Activated CD4-positive, alpha-beta memory T cell treated with anti-CD3 and anti-CD28 coated beads, Interleukin-2, amount 10 ng/mL, durations not matched to agents 7 days and 5 days (primary cell): Measurements from ENCODE around the gene CDKL4. TPM values are rescaled to one million over a fixed set of nuclear protein-coding genes. Genes with fewer than 3 reads are reported as not detected.
A peak's percentile ranks its signal among the peaks of the same experiment; 100 is the strongest.
"Not testable (repeated sequence)": the region's sequence is repeated elsewhere in the genome, so short reads cannot be mapped to it uniquely, and the experiment has no call there.

Source experiments
- CTCF ChIA-PET: fragments of 350-600 bp; sonication (Branson Sonifier 250); formaldehyde crosslinking; loops from one replicate; lab custom pipeline; 2021; ENCODE audit warnings: antibody characterized with exemption, inconsistent platforms; lab: Charles Lee
- POLR2A ChIA-PET: fragments of 350-600 bp; sonication (Branson Sonifier 250); formaldehyde crosslinking; loops from one replicate; lab custom pipeline; 2021; ENCODE audit warnings: antibody characterized with exemption; lab: Charles Lee
- DNase-seq: peaks from one replicate; pipeline ENCODE4 v3.0.0-alpha.2; 2020
- H3K27ac Mint-ChIP-seq: one replicate; pipeline ENCODE4 v1.8.0; 2021; ENCODE audit warnings: mild to moderate bottlenecking, mixed read lengths
- H3K27me3 Mint-ChIP-seq: one replicate; pipeline ENCODE4 v1.8.0; 2021; ENCODE audit warnings: mixed read lengths
- H3K36me3 Mint-ChIP-seq: one replicate; pipeline ENCODE4 v1.8.0; 2021; ENCODE audit warnings: low read depth, mixed read lengths
- H3K4me1 Mint-ChIP-seq: one replicate; pipeline ENCODE4 v1.8.0; 2021; ENCODE audit warnings: mixed read lengths
- H3K4me3 Mint-ChIP-seq: one replicate; pipeline ENCODE4 v1.8.0; 2021; ENCODE audit warnings: mild to moderate bottlenecking, mixed read lengths
- H3K9me3 Mint-ChIP-seq: one replicate; pipeline ENCODE4 v1.8.0; 2021; ENCODE audit warnings: mixed read lengths
- total RNA-seq, 2 experiments: library from RNA; stranded (reverse); gene quantifications; one replicate each; pipeline ENCODE4 v1.2.3, GENCODE V29; 2021

The CDKL4 gene
- total RNA-seq, 2 experiments from 2014 or later: 0.25 TPM; not detected in 1

DNA sequence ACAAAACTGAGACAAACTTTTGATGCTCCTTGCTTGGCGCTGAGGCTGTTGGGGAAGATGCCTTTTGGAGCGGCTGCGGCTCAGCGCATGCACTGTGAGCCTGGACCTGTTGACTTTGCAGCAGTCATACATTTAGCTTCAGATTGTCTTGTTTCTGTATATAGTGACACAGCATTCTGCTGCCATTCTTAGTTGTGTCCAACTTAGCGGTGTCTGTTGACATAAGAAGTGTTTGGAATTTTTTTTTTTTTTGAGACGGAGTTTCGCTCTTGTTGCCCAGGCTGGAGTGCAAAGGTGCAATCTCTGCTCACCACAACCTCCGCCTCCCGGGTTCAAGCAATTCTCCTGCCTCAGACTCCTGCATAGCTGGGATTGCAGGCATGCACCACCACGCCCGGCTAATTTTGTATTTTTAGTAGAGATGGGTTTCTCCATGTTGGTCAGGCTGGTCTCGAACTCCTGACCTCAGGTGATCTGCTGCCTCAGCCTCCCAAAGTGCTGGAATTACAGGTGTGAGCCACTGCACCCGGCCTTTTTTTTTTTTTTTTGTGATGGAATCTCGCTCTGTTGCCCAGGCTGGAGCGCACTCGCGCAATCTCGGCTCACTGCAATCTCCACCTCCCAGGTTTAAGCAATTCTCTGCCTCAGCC lies 105.5 kb downstream of the CDKL4 start:
- not testable (repeated sequence) for H3K4me3 Mint-ChIP-seq, H3K27me3 Mint-ChIP-seq, DNase-seq, H3K9me3 Mint-ChIP-seq, H3K36me3 Mint-ChIP-seq
- peaks cover 84% of the 10 kb centered on the region for H3K4me1 Mint-ChIP-seq
- ChIA-PET CTCF (interaction anchor here (1.2 to 2.6 kb wide), 2 partner anchors 14 to 80 kb away, joined by 4 to 14 read pairs; no protein-coding TSS in a partner anchor), POLR2A (interaction anchor here (3.2 to 16.3 kb wide), 3 partner anchors 15 to 90 kb away, joined by 22 to 770 read pairs (median 238); partner anchors contain the start of gene SOS1)
- H3K27ac Mint-ChIP-seq: peak overlapping the region; percentile 93

DNA sequence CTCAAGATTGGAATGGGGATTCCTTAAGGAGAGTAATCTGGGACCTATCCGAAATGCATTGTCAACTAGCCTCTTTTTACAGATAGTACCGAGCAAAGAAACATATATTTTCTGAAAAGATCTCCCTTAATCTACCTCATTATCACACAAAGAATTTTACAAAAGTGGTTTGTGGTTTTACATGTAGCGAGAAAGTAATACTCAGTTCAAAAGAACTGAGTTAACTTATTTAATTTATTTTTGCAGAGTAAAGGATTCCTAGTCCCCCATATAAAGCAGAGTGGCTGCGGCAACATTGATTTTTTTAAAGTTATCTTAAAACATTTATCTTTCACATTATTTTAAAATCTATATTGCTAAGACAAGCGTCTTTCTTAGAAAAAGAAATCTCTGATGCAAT lies 107.0 kb downstream of the CDKL4 start:
- Mint-ChIP-seq H3K4me1 (peaks cover 79% of the 10 kb centered on the region), H3K27me3 (peaks cover 2% of the 10 kb centered on the region), H3K9me3 (no peaks in the 10 kb centered on the region), H3K36me3 (peaks cover 4% of the 10 kb centered on the region), H3K27ac (peak overlapping the region; percentile 89), H3K4me3 (peak overlapping the region; percentile 12)
- DNase-seq: no peak
- ChIA-PET CTCF (interaction anchor here (0.7 to 2.6 kb wide), 6 partner anchors 9 to 453 kb away, joined by 3 to 14 read pairs (median 4); no protein-coding TSS in a partner anchor), POLR2A (interaction anchor here (0.8 to 16.3 kb wide), 8 partner anchors 13 to 386 kb away, joined by 3 to 770 read pairs (median 5); partner anchors contain the start of genes SOS1 and SRSF7)

DNA sequence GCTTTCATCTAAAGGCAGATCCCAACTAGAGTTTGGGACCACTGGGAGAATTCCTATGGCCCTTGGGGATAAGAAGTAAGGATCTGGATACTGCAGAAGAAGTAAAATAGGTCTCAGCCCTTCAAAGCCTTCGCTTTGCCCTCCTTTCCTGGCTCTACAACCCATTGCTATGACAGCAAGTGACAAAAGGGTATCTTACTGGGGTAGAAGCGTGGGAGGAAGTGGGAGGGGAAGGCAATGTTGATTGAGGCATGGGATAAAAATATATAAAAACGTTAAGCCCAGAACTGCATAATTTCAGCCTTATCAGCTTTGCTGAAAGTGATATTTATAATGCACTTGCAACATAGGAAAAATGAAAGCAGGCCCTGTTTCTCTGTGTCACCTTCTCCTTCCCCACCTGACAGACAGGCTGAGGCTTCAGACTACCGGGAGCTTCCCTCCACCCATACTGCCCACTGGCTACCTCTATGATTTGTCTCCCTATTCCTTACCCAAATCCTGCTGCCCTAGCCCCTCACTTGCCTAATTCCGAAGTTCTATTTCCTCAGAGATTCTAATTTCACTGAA lies 108.0 kb downstream of the CDKL4 start:
- peaks cover 4% of the 10 kb centered on the region for H3K36me3 Mint-ChIP-seq
- DNase-seq: no peak
- peaks cover 2% of the 10 kb centered on the region for H3K27me3 Mint-ChIP-seq
- H3K27ac Mint-ChIP-seq: peak overlapping the region; percentile 89
- peaks cover 76% of the 10 kb centered on the region for H3K4me1 Mint-ChIP-seq
- CTCF ChIA-PET: interaction anchor here (1.3 to 2.6 kb wide), 2 partner anchors 11 to 92 kb away, joined by 4 to 14 read pairs; no protein-coding TSS in a partner anchor
- POLR2A ChIA-PET: interaction anchor here (1.0 to 16.3 kb wide), 7 partner anchors 12 to 93 kb away, joined by 3 to 770 read pairs (median 5); partner anchors contain the start of gene SOS1
- H3K9me3 Mint-ChIP-seq: no peaks in the 10 kb centered on the region
- H3K4me3 Mint-ChIP-seq: peak overlapping the region; percentile 38

DNA sequence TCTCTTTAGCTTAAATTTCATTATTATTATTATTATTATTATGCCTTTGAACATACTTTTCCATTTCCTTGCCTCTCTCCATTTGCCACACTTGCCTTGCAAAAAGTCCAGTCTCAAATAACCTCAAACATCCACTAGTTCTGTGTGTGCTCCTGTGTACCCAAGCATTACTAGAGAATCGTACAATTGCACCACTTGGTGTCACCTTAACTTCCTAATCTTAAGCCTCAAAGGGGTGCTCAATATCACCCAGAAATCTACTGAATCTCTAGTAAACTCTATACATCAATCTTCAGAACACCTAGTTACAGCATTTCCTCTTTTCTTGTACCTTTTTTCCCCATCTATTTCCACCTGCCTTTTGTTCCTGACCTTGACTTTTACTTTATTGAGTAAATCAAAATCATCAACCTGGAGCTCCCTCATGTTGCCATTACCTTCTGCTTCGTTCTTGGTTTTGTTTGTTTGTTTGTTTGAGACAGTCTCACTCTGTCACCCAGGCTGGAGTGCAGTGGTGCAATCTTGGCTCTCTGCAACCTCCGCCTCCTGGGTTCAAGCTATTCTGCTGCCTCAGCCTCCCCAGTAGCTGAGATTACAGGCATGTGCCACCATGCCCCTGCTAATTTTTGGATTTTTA lies 110.4 kb downstream of the CDKL4 start:
- DNase-seq: no peak
- CTCF ChIA-PET: interaction anchor here (1.3 to 2.1 kb wide), 4 partner anchors 9 to 96 kb away, joined by 3 to 8 read pairs (median 4); no protein-coding TSS in a partner anchor
- peaks cover 2% of the 10 kb centered on the region for H3K27me3 Mint-ChIP-seq
- H3K9me3 Mint-ChIP-seq: no peaks in the 10 kb centered on the region
- peaks cover 75% of the 10 kb centered on the region for H3K4me1 Mint-ChIP-seq
- POLR2A ChIA-PET: interaction anchor here (0.9 to 17.0 kb wide), 6 partner anchors 9 to 94 kb away, joined by 4 to 770 read pairs (median 9); partner anchors contain the start of gene SOS1
- H3K4me3 Mint-ChIP-seq: no peak overlapping the region
- peak overlapping the region; percentile 41 for H3K27ac Mint-ChIP-seq
- peaks cover 6% of the 10 kb centered on the region for H3K36me3 Mint-ChIP-seq

DNA sequence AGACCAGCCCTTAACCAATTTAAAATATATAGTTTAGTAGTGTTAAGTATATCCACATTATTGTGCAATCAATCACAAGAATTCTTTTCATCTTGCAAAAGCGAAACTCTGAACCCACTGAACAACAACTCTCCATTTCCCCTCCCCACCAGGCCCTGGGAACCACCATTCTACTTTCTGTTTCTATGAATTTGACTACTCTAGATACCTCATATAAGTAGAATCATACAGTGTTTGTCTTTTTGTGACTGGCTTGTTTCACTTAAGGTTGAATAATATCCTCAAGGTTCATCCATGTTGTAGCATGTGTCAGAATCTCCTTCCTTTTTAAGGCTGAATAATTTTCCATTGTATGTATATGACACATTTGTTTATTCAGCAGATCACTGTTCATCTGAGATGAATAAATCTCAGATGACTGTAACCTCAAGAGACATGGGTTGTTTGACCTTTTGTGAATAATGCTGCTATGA lies 114.8 kb downstream of the CDKL4 start:
- POLR2A ChIA-PET: interaction anchor here (0.6 to 17.0 kb wide), 11 partner anchors 11 to 465 kb away, joined by 3 to 770 read pairs (median 12); partner anchors contain the start of gene SOS1
- Mint-ChIP-seq H3K36me3 (peaks cover 13% of the 10 kb centered on the region), H3K4me3 (peak overlapping the region; percentile 22), H3K27ac (peak overlapping the region; percentile 87), H3K9me3 (no peaks in the 10 kb centered on the region), H3K4me1 (peaks cover 73% of the 10 kb centered on the region), H3K27me3 (no peaks in the 10 kb centered on the region)
- peak; percentile 83 for DNase-seq
- CTCF ChIA-PET: interaction anchor here (0.5 to 5.2 kb wide), 6 partner anchors 9 to 182 kb away, joined by 3 to 53 read pairs (median 6); partner anchors contain the start of gene SOS1

DNA sequence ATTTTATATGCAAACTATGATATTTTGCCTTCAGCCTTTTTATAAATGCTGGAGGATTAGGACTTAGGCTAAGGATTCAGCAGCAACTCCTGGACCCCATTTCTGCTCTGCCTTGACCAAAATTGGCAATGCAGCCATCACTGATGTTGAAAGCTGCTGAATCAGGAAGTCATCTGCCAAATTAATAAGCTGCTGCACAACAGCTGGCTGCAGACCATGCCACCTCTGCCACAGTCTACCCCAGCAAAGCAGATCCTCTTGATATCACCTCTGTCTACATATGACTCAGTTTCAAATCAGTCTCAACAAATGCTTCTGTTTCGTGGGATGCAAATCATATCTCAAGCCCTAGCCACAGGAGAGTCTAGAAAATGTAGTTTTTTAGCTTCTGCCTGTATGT lies 115.8 kb downstream of the CDKL4 start:
- Mint-ChIP-seq H3K4me1 (peaks cover 72% of the 10 kb centered on the region), H3K27me3 (no peaks in the 10 kb centered on the region), H3K4me3 (peak overlapping the region; percentile 12), H3K9me3 (no peaks in the 10 kb centered on the region), H3K27ac (peak overlapping the region; percentile 87), H3K36me3 (peaks cover 18% of the 10 kb centered on the region)
- ChIA-PET CTCF (interaction anchor here (0.6 to 5.2 kb wide), 7 partner anchors 8 to 101 kb away, joined by 3 to 53 read pairs (median 5); partner anchors contain the start of gene SOS1), POLR2A (interaction anchor here (0.8 to 17.0 kb wide), 11 partner anchors 11 to 464 kb away, joined by 3 to 770 read pairs (median 12); partner anchors contain the start of gene SOS1)
- DNase-seq: peak; percentile 81

Other genes with a start within 250 kb of the CDKL4 start
- 100 to 1,000 TPM; 229 to 254 TPM for gene SOS1, start 122.9 kb downstream of the CDKL4 start, total RNA-seq
- 10 to 100 TPM in 1 of 2 experiments, 1 to 10 TPM in 1; 8.6 to 12.3 TPM for gene MAP4K3, start 193.3 kb upstream of the CDKL4 start, total RNA-seq